Panc1 (cell line): Measurements from ENCODE around the gene DYNC2LI1. TPM values are rescaled to one million over a fixed set of nuclear protein-coding genes. Genes with fewer than 3 reads are reported as not detected.

Source experiments
- ATAC-seq: fragments of 200-7000 bp; cut with Tn5 transposase; 2 replicates; pipeline ENCODE4 v1.9.1; 2020; ENCODE audit warnings: mild to moderate bottlenecking, moderate library complexity
- BruUV-seq: library from RNA; stranded (reverse); fragments of 400-500 nt; replicated peaks from 2 replicates; lab custom pipeline; 2021; lab: Mats Ljungman, UMichigan
- CTCF ChIA-PET: fragments of 300-600 bp; sonication (Branson Sonifier 250); formaldehyde crosslinking; loops from one replicate; lab custom pipeline; 2022; ENCODE audit warnings: antibody characterized with exemption; lab: Charles Lee
- POLR2A ChIA-PET: fragments of 300-600 bp; sonication (Branson Sonifier 250); formaldehyde crosslinking; loops from one replicate; lab custom pipeline; 2022; ENCODE audit warnings: antibody characterized with exemption; lab: Charles Lee
- DNase-seq: peaks from one replicate; pipeline ENCODE4 v3.0.0-alpha.2; 2010; ENCODE audit warnings: low read depth, low spot score
- H3K27ac ChIP-seq: 2 replicates; pipeline ENCODE4 v1.5.1; 2011; ENCODE audit warnings: mild to moderate bottlenecking, low read length, inconsistent platforms
- H3K27me3 ChIP-seq: fragments of 200-500 bp; sonication (Bioruptor generic); 2 replicates; pipeline ENCODE4 v1.6.0; 2014; ENCODE audit warnings: low read length, inconsistent platforms; ENCODE audit not compliant: control insufficient read depth, insufficient read depth
- H3K36me3 ChIP-seq: fragments of 200-500 bp; sonication (Bioruptor generic); 2 replicates; pipeline ENCODE4 v1.5.1; 2014; ENCODE audit warnings: inconsistent platforms, mild to moderate bottlenecking, low read length, moderate library complexity; ENCODE audit not compliant: control insufficient read depth, insufficient read depth
- H3K4me1 ChIP-seq: 2 replicates; pipeline ENCODE4 v1.5.1; 2011; ENCODE audit warnings: inconsistent platforms, mild to moderate bottlenecking, low read length, moderate library complexity; ENCODE audit not compliant: control insufficient read depth, insufficient read depth
- H3K4me3 ChIP-seq, 2 experiments: 2 replicates each; pipeline ENCODE4 v1.5.1; 2011 to 2012; ENCODE audit warnings: low read depth in 2 of 2, low read length in 2 of 2, mild to moderate bottlenecking in 2 of 2, inconsistent platforms in 1 of 2, moderate library complexity in 1 of 2
- H3K9me3 ChIP-seq: fragments of 200-500 bp; sonication (Bioruptor generic); 2 replicates; pipeline ENCODE4 v1.5.1; 2014; ENCODE audit warnings: low read depth, mild to moderate bottlenecking, inconsistent platforms, low read length, moderate library complexity; ENCODE audit not compliant: control insufficient read depth, insufficient read depth
- POLR2AphosphoS5 ChIP-seq: IDR thresholded peaks from 2 replicates; pipeline ENCODE4 v1.6.1; 2012; ENCODE audit warnings: mild to moderate bottlenecking, low read depth, low read length, moderate library complexity
- REST ChIP-seq, 2 experiments: IDR thresholded peaks; 2 replicates each; pipeline ENCODE4 v1.6.1; 2011 to 2012; ENCODE audit warnings: low read depth in 2 of 2, control low read depth in 1 of 2, low read length in 1 of 2, mild to moderate bottlenecking in 1 of 2, moderate library complexity in 1 of 2; ENCODE audit not compliant: insufficient read depth in 1 of 2
- SIN3A ChIP-seq: IDR thresholded peaks from 2 replicates; pipeline ENCODE4 v1.6.1; 2012; ENCODE audit warnings: low read depth, mild to moderate bottlenecking, low read length, moderate library complexity, borderline replicate concordance; ENCODE audit not compliant: insufficient read depth
- TCF7L2 ChIP-seq: IDR thresholded peaks from 2 replicates; pipeline ENCODE4 v1.6.1; 2011; ENCODE audit warnings: mild to moderate bottlenecking, low read depth, low read length, inconsistent platforms
- in situ Hi-C: cut with HindIII; loops from 2 replicates; pipeline ENCODE4 v1.10.0; 2016; ENCODE audit warnings: low sequenced_read_pairs, low pct_unique_long_range_greater_than_20kb
- intact Hi-C: fragments of 100-400 bp; cut with micrococcal nuclease; formaldehyde crosslinking; loops from one replicate; pipeline ENCODE4 v1.10.0; 2022; ENCODE audit not compliant: unreplicated experiment
- total RNA-seq: library from RNA; stranded (reverse); gene quantifications from one replicate; pipeline ENCODE4 v1.2.1, GENCODE V29; 2021; ENCODE audit not compliant: unreplicated experiment
- TF ChIP-seq, protein P1 (sequence below): fragments of 450-650 bp; IDR thresholded peaks from 2 replicates; pipeline ENCODE4 v1.5.1; 2017; ENCODE audit warnings: mild to moderate bottlenecking

The DYNC2LI1 gene
- total RNA-seq, 1 experiment from 2014 or later = 8.5 TPM

GRCh38 chr2:43729491-43730174 is 44.2 kb upstream of the DYNC2LI1 start:
- in situ Hi-C loops (no loop called here), intact Hi-C loops (no loop called here)
- H3K27me3 ChIP-seq = no peaks in the 10 kb centered on the region
- H3K4me3 ChIP-seq = no peak overlapping the region
- no TSS peak for BruUV-seq
- peaks cover 2% of the 10 kb centered on the region; the same call in 1 of the 2 replicates for H3K36me3 ChIP-seq
- H3K4me1 ChIP-seq = no peaks in the 10 kb centered on the region
- ATAC-seq = no peak
- H3K27ac ChIP-seq = no peak overlapping the region
- DNase-seq = no peak
- CTCF ChIA-PET = no interaction called here
- POLR2A ChIA-PET = interaction anchor here (0.7 kb wide), 1 partner anchor 30 kb away, joined by 10 read pairs; no protein-coding TSS in a partner anchor
- no peaks in the 10 kb centered on the region for H3K9me3 ChIP-seq
- TF ChIP-seq SIN3A (no peak), TCF7L2 (no peak), POLR2AphosphoS5 (no peak), REST (IDR thresholded peaks at IDR 0.05; ENCODE audit: insufficient read depth in 1 of 2, low read depth in 2 of 2, low read length in 1 of 2) (no peak)
- TF ChIP-seq, protein P1, sequence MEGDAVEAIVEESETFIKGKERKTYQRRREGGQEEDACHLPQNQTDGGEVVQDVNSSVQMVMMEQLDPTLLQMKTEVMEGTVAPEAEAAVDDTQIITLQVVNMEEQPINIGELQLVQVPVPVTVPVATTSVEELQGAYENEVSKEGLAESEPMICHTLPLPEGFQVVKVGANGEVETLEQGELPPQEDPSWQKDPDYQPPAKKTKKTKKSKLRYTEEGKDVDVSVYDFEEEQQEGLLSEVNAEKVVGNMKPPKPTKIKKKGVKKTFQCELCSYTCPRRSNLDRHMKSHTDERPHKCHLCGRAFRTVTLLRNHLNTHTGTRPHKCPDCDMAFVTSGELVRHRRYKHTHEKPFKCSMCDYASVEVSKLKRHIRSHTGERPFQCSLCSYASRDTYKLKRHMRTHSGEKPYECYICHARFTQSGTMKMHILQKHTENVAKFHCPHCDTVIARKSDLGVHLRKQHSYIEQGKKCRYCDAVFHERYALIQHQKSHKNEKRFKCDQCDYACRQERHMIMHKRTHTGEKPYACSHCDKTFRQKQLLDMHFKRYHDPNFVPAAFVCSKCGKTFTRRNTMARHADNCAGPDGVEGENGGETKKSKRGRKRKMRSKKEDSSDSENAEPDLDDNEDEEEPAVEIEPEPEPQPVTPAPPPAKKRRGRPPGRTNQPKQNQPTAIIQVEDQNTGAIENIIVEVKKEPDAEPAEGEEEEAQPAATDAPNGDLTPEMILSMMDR = no peak

- BruUV-seq = no TSS peak
- Histone ChIP-seq H3K9me3 (no peaks in the 10 kb centered on the region), H3K4me1 (no peaks in the 10 kb centered on the region), H3K27me3 (no peaks in the 10 kb centered on the region), H3K36me3 (peaks cover 2% of the 10 kb centered on the region; the same call in 1 of the 2 replicates), H3K4me3 (no peak overlapping the region), H3K27ac (no peak overlapping the region)
- POLR2A ChIA-PET = no interaction called here
- TF ChIP-seq TCF7L2 = no peak
- no peak for TF ChIP-seq POLR2AphosphoS5
- TF ChIP-seq, protein P1 = no peak
- no peak for TF ChIP-seq REST (IDR thresholded peaks at IDR 0.05; ENCODE audit: insufficient read depth in 1 of 2, low read depth in 2 of 2, low read length in 1 of 2)
- ATAC-seq (no peak), DNase-seq (no peak)
- intact Hi-C loops = no loop called here
- CTCF ChIA-PET = interaction anchor here (0.6 kb wide), 1 partner anchor 46 kb away, joined by 3 read pairs; no protein-coding TSS in a partner anchor
- in situ Hi-C loops = no loop called here
Measured at GRCh38 chr2:43731211-43731610, 42.6 kb upstream of the DYNC2LI1 start.
